NCI-H2029 treated with DMSO at 0.1 percent for 48 hours (cell line): ENCODE data around the gene GOLGA8S.
"Not testable (repeated sequence)": the region's sequence is repeated elsewhere in the genome, so short reads cannot be mapped to it uniquely, and the experiment has no call there.

Source experiments
- DNase-seq: peaks from one replicate; lab custom pipeline; 2025; lab: John Stamatoyannopoulos, UW

The GOLGA8S gene

GRCh38 chr15:23354448-23354847, at the start of gene GOLGA8S:
Gene GOLGA8S (plus strand): TSS chr15:23354748. CDS start chr15:23354810, 62 bp downstream.
- DNase-seq: not testable (repeated sequence)

- DNase-seq: not testable (repeated sequence)
These were observed 49.7 kb upstream of the GOLGA8S start for GRCh38 chr15:23304805-23305204.

DNA sequence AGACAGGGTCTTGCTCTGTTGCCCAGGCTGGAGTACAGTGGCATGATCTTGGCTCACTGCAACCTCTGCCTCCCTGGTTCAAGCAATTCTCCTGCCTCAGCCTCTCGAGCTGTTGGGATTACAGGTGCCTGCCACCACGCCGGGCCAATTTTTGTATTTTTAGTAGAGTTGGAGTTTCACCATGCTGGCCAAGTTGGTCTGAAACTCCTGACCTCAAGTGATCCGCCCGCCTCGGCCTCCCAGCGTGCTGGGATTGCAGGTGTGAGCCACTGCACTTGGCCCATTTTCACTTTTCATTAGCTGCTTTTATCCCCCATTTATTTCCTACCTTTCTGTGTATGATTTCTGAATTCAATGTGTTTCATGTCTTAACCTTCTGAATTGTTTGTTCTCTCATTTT, 48.6 kb upstream of the GOLGA8S start:
- DNase-seq: not testable (repeated sequence)

GRCh38 chr15:23311233-23311632, 43.3 kb upstream of the GOLGA8S start:
- DNase-seq: not testable (repeated sequence)

DNA sequence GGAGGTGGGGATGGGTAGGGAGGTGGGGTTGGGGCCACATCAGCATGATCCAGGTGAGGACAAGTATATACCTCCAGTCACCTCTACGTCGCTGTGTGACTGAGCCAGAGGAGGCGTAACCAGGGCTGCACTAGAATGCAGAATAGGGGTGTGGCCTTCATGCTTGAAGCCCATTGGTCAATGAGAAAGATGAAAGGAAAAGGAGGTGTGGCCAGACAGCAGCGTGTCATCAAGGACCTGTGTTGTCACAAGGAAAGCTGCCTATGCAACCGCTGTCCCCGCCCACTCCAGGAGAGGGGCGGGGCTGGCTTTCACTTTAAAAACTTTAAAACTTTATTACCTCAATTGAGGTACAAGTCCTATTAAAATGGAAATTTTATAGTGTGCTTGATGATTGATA, 20.5 kb upstream of the GOLGA8S start, which contains the start of gene GOLGA6L26:
Gene GOLGA6L26 (minus strand): TSS at position 101 of the 400 bp plus-strand sequence. CDS start 61 bp downstream, at position 40.
- not testable (repeated sequence) for DNase-seq

DNA sequence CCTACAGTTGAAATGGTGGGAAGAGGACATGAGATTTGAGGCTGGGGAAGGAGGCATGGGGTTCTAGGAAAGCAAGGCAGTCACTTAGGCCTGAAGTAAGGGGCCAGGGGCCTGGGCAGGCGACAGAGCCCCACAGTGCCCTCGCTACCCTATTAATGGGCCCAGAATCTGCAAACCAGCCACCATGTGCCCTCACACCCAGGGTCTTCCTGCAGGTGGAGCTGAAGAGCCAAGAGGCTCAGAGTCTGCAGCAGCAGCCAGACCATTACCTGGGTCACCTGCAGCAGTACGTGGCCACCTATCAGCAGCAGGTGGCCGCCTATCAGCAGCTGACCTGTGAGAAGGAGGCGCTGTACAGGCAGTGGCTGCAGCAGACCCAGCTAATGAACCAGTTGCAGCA, 8.1 kb downstream of the GOLGA8S start:
- DNase-seq: not testable (repeated sequence)

- not testable (repeated sequence) for DNase-seq
These were observed 9.7 kb downstream of the GOLGA8S start for GRCh38 chr15:23364261-23364660.

GRCh38 chr15:23370578-23370977, 16.0 kb downstream of the GOLGA8S start:
- no peak for DNase-seq

- DNase-seq: not testable (repeated sequence)
These were observed 16.6 kb downstream of the GOLGA8S start for GRCh38 chr15:23371134-23371533.

DNA sequence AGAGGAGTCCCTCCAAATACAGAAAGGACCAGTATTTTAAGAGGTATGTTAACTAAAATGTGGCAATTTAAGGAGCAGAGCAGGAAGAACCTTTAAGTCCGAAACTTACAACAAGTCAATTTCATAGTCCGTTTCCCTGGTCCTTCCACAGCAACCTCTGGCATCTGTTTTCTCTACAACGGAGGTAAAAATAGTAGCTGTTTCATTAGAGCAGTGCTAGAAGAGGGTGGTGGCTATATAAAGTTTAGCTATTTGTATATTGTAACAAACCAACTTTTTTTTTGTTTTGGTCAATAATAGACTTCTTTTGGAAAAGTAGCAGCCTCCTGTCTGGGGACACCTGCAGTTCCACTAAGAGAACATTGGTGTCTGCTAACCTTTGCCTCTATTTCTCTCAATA, 17.3 kb downstream of the GOLGA8S start:
- not testable (repeated sequence) for DNase-seq

- no peak for DNase-seq
These were observed 17.7 kb downstream of the GOLGA8S start for GRCh38 chr15:23372284-23372683.

GRCh38 chr15:23372891-23373600, 18.5 kb downstream of the GOLGA8S start:
- not testable (repeated sequence) for DNase-seq

GRCh38 chr15:23374226-23374625, 19.7 kb downstream of the GOLGA8S start:
- DNase-seq: not testable (repeated sequence)

- not testable (repeated sequence) for DNase-seq
These were observed 24.4 kb downstream of the GOLGA8S start for GRCh38 chr15:23378946-23379345.

DNA sequence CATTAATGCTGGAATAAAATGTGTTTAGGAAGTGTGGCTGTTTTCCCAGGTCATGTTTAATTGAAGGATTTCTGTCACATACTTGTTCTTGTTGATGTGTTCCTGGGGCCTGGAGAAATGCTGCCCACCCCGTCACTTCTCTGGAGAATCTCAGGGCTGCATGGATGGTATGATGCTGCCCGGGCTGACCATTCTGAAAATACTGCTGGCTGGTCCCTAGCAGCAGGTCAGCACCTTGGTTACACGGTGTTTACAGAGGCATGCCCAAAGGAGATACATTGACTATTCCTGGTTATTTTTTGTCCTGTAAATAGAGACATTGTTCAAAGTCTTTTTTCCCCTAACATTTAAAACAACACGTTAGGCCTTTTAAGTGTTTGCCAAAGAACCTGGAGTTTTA, 26.2 kb downstream of the GOLGA8S start:
- not testable (repeated sequence) for DNase-seq

- DNase-seq: not testable (repeated sequence)
These were observed 26.6 kb downstream of the GOLGA8S start for GRCh38 chr15:23381192-23381591.

- DNase-seq: no peak
These were observed 29.8 kb downstream of the GOLGA8S start for GRCh38 chr15:23384371-23384770.

- DNase-seq: no peak
These were observed 31.4 kb downstream of the GOLGA8S start for GRCh38 chr15:23385886-23386430.

DNA sequence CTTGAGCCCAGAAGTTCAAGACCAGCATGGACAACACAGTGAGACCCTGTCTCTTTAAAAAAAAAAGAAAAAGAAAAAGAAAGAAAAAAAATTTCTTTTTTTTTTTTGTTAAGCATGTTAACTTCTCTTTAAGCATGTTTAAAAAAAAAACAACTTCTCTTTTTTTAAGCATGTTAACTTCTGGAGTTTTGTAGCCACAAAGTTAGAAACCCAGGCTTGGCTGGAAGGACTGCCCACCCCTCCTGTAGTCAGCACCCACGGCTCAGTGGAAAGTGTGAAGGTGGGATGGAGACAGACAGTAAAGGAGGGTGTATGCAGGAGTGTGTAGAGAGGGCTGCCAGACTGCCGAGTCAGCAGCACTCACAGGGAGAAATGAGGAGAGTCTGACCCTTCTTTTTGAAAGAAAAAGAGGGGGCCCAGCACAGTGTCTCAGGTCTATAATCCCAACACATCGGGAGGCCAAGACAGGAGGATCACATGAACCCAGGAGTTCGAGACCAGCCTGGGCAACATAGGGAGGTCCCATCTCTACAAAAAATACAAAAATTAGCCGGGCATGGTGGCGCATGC, 33.2 kb downstream of the GOLGA8S start:
- DNase-seq: no peak

DNA sequence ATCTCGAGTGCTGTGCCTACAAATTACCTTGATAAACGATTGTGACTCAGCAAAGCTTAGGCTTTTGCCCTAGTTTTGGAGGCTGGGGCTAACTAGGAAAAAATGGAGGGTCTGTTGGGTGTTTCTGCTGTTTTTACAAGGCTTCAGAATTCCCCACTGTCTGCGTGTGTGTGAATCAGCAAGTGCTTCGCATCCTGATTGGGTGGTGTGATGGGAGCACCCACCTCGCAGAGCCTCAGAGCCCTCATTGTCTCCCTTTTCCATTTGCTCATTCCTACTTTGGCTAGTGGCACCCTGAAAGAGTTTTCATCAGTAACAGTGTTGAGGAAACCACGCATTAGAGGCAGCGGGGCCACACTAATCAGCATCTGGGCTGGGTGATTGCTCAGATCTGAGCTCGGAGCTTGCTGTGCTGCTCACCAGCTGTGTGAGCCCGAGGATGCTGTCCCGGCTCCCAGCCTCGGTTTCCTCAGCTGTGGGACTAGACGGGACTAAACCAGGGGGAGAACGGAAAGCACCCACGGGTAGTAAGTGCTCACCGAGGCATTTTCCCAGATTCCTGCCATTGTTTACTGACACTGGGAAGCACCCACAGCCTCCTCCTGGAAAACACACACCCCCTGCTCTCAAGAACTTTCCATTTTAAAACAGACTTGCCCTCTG, 40.6 kb downstream of the GOLGA8S start:
- DNase-seq: no peak

- DNase-seq: no peak
These were observed 41.3 kb downstream of the GOLGA8S start for GRCh38 chr15:23395832-23396231.

DNA sequence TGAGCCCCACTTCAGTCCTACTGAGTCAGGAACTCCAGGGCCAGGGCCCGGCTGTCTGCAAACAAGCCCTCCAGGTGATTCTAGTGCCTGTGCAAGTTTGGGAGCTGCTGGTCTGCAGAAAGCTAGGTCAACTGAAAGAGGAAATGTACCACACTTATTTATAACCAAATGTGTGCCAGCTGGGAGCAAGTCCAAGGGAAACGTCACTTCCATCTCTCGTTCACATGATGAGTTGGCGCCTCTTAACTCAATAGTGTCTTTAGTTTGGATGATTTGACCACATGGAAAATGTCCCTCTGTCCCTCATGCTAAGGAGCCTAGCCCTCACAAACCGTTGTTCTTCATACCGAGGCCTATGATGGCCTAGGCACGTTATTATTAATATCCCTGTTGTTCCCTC, 43.2 kb downstream of the GOLGA8S start:
- DNase-seq: peak; percentile 2

GRCh38 chr15:23398357-23398756, 43.8 kb downstream of the GOLGA8S start:
- DNase-seq: not testable (repeated sequence)
